ENCODE measurements around the gene FXYD7. TPM values are rescaled to one million over a fixed set of nuclear protein-coding genes. Genes with fewer than 3 reads are reported as not detected.

FXYD7 gene
- total RNA-seq, 2 donors from 2014 or later = 1.1 TPM; not detected in 1

DNA sequence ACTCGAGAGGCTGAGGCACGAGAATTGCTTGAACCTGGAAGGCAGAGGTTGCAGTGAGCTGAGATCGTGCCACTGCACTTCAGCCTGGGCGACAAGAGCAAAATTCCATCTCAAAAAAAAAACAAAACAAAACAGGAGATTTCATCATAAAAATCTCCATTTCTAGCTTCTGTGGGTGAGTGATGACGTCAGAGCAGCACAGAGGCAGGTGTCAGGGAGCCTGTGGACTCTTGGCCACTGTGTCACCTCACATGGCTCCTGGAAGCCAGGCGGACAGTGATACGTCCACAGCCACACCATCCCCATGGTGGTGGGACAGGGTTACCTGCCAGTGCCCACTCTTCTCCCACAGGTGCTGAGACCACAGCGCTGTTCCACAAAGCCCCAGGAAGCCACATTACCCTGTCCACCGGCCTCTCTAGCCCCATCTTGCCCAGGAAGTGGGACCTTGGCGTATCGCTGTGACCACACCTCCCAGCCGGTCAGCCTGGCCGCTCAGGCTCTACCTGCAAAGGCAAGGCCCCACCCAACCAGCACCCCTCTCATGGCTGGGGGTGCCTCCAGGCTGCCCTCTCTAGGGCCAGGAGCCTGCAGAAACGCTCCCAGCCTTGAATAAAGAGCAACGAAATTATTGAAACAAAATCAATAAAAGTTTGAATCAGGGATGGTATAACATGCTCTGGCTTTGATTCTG is 29.9 kb upstream of the FXYD7 start:
- Mint-ChIP-seq H3K4me1 (peaks cover 5% of the 10 kb centered on the region), H3K4me3 (no peak overlapping the region), H3K36me3 (ENCODE audit: low read depth) (no peaks in the 10 kb centered on the region), H3K27me3 (ENCODE audit: insufficient read depth) (peaks cover 9% of the 10 kb centered on the region), H3K9me3 (no peaks in the 10 kb centered on the region), H3K27ac (no peak overlapping the region)
- WGBS, 2 experiments (ENCODE audit: insufficient coverage in 1 of 2, insufficient read length in 1 of 2) = 90 to 95% methylated on average over 9 to 15 of the region's 15 CpGs
- Histone ChIP-seq H3K36me3 (ENCODE audit: control insufficient read depth, insufficient read depth, low read length) (no peaks in the 10 kb centered on the region), H3K27ac (ENCODE audit: low read depth, low read length) (no peak overlapping the region), H3K4me1 (ENCODE audit: control insufficient read depth, insufficient read depth, low read length) (no peaks in the 10 kb centered on the region), H3K4me3 (ENCODE audit: low read length) (no peak overlapping the region), H3K27me3 (ENCODE audit: control insufficient read depth, insufficient read depth, low read length, poor library complexity, severe bottlenecking) (no peaks in the 10 kb centered on the region), H3K9ac (ENCODE audit: extremely low read depth, low read length, poor library complexity, severe bottlenecking) (no peak overlapping the region), H3K9me3 (ENCODE audit: control insufficient read depth, low read length) (no peaks in the 10 kb centered on the region)
- no peak for TF ChIP-seq CTCF (conservative IDR thresholded peaks at IDR 0.05)
- DNase-seq = no peak

- H3K4me3 Mint-ChIP-seq = peak overlapping the region; percentile 55
- no peaks in the 10 kb centered on the region for H3K36me3 ChIP-seq (ENCODE audit: control insufficient read depth, insufficient read depth, low read length)
- peak overlapping the region; percentile 11 for H3K4me3 ChIP-seq (ENCODE audit: low read length)
- no peaks in the 10 kb centered on the region for H3K4me1 ChIP-seq (ENCODE audit: control insufficient read depth, insufficient read depth, low read length)
- peak overlapping the region; percentile 70 for H3K27ac ChIP-seq (ENCODE audit: low read depth, low read length)
- H3K9me3 ChIP-seq (ENCODE audit: control insufficient read depth, low read length) = no peaks in the 10 kb centered on the region
- no peak overlapping the region for H3K27ac Mint-ChIP-seq
- WGBS, 2 experiments (ENCODE audit: insufficient coverage in 1 of 2, insufficient read length in 1 of 2) = 15 to 31% methylated on average over 12 to 23 of the region's 23 CpGs
- peak; percentile 99 for TF ChIP-seq CTCF (conservative IDR thresholded peaks at IDR 0.05)
- peak; percentile 95 for DNase-seq
- H3K4me1 Mint-ChIP-seq = peaks cover 5% of the 10 kb centered on the region
- H3K9me3 Mint-ChIP-seq = no peaks in the 10 kb centered on the region
- no peaks in the 10 kb centered on the region for H3K36me3 Mint-ChIP-seq (ENCODE audit: low read depth)
- no peak overlapping the region for H3K9ac ChIP-seq (ENCODE audit: extremely low read depth, low read length, poor library complexity, severe bottlenecking)
- H3K27me3 ChIP-seq (ENCODE audit: control insufficient read depth, insufficient read depth, low read length, poor library complexity, severe bottlenecking) = no peaks in the 10 kb centered on the region
- peaks cover 9% of the 10 kb centered on the region for H3K27me3 Mint-ChIP-seq (ENCODE audit: insufficient read depth)
Measured at GRCh38 chr19:35114353-35115176, 28.5 kb upstream of the FXYD7 start.

GRCh38 chr19:35115177-35115951 is 27.7 kb upstream of the FXYD7 start, which contains the start of gene FXYD3:
FXYD3 (plus strand) TSS chr19:35115823; CDS start chr19:35119377, 3,554 bp downstream.
- H3K4me3 Mint-ChIP-seq = peak within 1 kb of the TSS; percentile 55
- no peak within 1 kb of the TSS for H3K27ac Mint-ChIP-seq
- H3K27me3 Mint-ChIP-seq (ENCODE audit: insufficient read depth) = peaks cover 9% of the 10 kb centered on the region
- H3K36me3 Mint-ChIP-seq (ENCODE audit: low read depth) = no peaks in the 10 kb centered on the region
- Histone ChIP-seq H3K27ac (ENCODE audit: low read depth, low read length) (peak within 1 kb of the TSS; percentile 70), H3K36me3 (ENCODE audit: control insufficient read depth, insufficient read depth, low read length) (no peaks in the 10 kb centered on the region), H3K9me3 (ENCODE audit: control insufficient read depth, low read length) (no peaks in the 10 kb centered on the region), H3K4me1 (ENCODE audit: control insufficient read depth, insufficient read depth, low read length) (no peaks in the 10 kb centered on the region), H3K9ac (ENCODE audit: extremely low read depth, low read length, poor library complexity, severe bottlenecking) (no peak within 1 kb of the TSS), H3K27me3 (ENCODE audit: control insufficient read depth, insufficient read depth, low read length, poor library complexity, severe bottlenecking) (no peaks in the 10 kb centered on the region), H3K4me3 (ENCODE audit: low read length) (peak within 1 kb of the TSS; percentile 11)
- WGBS, 2 experiments (ENCODE audit: insufficient coverage in 1 of 2, insufficient read length in 1 of 2) = 84 to 100% methylated on average over 2 to 14 of the region's 14 CpGs
- H3K4me1 Mint-ChIP-seq = peaks cover 5% of the 10 kb centered on the region
- no peaks in the 10 kb centered on the region for H3K9me3 Mint-ChIP-seq
- DNase-seq = no peak
- no peak for TF ChIP-seq CTCF (conservative IDR thresholded peaks at IDR 0.05)

Data from endodermal cell (in vitro differentiated cells).